Measurements from ENCODE around the gene LGALS9.
A peak's percentile ranks its signal among the peaks of the same experiment; 100 is the strongest.

Gene LGALS9

DNA sequence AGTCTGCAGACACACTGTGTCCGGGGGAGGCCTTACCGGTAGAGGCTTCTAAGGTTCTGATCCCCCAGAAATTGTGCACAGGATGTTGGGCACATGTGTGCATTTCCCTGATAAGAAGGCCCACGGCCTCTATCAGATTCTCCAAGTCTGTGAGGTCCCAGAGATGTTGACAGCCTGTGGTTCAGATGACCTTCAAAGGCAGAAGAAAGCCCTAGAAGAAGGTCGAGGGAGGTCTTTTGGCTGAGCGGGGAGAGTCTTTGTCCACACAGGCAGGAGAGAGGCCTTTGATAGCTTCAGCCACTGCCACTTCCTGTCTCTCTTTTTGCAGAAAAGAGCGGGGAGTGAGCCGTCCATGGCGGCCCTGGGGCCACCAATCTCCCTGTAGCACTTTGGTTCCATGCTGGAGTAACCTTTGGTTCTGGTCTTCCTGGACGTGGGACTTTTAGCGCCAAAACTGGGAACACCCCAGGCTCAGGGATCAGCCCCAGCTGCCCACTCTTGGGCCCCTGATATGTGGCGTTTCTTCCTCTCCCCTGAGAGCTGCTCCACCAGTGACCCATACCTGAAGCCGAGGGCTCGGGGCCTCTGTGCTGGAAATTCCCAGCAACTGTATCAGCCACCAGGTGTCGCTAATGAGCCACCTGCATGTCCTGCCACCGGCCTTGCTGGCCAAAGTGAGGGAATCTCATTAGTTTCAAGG is 28.1 kb upstream of the LGALS9 start:
- DNase-seq (ENCODE audit: low spot score) (peak; percentile 85), FAIRE-seq (no peak)

DNA sequence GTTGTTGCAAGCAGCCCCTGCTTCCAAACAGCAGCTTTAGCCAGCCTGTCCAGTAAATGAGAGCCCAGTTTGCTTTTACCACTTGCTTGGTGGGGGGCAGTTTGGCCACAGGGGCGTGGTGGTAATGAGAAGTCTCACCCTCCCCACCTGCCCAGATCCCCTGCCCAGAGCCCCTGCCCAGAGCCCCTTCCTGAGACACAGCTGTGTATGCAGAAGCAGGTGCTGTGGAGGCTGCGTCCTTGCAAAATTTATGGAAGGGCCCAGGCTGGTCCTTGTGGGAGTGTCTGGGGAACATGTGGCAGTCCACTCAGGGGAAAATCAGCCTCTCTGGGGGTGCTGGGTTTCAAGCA is 27.6 kb upstream of the LGALS9 start:
- FAIRE-seq (no peak), DNase-seq (ENCODE audit: low spot score) (no peak)

DNA sequence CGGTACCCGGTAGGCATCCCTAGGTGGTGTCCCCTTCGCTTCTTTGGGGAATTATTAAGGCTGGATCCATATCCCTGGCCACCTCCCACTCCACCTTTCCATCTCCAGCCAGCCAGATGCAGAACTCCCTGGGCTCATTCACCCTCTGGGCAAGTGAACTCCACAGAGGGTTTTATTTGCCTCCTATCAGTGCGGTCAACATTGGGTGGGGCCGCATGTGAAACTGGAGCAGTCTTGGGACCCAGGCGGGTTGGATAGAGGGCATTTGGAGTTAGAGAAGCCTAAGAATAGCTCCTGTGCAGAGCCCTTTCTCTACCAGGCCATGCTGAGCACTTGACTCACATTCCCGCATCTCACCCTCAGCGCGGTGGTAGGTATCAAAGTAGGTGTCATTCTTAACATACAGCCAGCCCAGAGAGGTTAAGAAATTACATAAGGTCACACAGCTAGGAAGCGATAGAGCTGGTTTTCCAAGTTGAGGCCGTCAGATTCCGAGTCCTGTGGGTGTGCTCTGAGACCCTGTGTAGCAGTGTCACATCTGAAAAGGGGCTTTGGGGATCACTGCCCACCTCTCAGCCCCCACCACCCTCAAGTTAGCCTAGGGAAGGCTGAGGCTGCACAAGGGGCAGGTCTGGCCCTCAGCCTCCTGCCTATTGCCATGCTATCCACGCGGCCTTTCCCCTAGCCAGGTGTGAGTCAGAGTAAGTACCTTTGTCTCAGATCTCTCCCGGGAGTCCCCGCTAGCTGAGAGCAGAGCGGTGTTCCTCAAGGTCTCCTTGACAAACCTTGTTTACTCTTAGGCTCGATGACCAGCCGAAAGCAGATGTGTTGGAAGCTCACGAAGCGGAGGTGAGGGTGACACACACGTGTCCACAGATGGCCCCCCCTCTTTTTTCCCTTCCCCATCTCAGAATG is 26.9 kb upstream of the LGALS9 start:
- DNase-seq (ENCODE audit: low spot score) (no peak), FAIRE-seq (no peak)

DNA sequence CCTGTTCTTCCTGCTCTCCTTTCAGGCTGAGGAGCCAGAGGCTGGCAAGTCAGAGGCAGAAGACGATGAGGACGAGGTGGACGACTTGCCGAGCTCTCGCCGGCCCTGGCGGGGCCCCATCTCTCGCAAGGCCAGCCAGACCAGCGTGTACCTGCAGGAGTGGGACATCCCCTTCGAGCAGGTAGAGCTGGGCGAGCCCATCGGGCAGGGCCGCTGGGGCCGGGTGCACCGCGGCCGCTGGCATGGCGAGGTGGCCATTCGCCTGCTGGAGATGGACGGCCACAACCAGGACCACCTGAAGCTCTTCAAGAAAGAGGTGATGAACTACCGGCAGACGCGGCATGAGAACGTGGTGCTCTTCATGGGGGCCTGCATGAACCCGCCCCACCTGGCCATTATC is 25.6 kb upstream of the LGALS9 start:
- FAIRE-seq: no peak
- no peak for DNase-seq (ENCODE audit: low spot score)

DNA sequence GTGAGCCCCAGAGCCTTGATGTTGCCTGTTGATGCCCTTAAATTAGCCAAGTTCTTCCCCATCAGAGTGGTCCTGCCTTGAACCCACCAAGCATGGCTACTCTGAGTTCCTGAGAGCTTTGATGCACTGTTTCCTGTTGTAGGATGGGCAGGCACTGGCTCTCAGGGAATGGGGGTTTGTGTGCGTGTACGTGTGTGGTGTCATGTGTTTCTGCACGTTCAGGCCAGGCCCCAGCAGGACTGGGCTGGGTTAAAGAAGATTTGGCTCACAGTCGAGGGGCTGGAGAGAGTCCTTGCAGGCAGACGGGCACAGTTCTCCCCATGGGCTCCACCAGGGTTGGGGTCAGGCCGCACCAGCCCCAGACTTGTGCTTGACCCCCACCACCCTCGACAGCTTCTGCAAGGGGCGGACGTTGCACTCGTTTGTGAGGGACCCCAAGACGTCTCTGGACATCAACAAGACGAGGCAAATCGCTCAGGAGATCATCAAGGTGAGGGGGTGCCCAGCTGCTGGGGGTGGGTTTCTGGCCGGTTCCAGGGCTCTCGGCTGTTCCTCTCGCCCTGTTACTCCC is 23.4 kb upstream of the LGALS9 start:
- DNase-seq (ENCODE audit: low spot score): no peak
- FAIRE-seq: no peak

DNA sequence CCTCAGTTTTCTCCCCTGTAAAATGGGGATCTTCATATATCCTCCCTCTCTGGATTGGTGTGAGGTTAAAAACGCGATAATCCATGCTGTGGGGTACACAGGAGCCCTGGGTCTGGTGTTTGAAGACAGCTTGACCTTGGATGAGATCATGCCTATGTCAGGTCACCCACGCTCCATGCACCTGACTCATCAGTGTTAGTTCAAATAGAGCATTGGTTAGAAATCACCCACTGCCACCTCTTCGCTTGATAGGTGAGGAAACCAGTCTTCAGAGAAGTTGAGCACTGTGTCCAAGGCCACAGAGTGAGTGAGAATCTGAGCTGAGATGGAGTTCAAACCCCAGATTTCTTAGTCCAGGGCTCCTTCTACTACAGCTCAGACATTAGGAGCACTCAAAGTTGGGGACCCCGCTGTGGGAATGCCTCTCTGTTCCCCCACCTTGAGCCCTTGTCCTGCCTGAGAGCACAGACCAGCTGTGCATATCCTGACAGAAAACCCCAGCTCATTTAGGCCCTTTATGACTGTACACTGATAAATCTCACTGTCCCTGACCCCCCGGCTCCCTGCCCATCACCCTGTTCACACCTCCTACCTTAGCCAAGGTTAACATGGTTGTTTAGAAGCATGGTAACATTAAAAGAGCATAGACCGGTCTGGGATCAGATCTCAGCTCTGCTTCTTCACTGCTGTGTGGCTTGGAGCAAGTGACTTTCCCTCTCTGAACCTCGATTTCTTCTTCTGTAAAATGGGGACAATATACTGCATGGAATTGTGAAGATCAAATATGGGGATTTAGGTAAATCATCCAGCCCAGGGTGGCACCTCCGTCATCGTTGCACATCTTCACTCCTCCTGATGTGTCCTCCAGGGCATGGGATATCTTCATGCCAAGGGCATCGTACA is 22.4 kb upstream of the LGALS9 start:
- DNase-seq (ENCODE audit: low spot score) (peak; percentile 44), FAIRE-seq (no peak)

DNA sequence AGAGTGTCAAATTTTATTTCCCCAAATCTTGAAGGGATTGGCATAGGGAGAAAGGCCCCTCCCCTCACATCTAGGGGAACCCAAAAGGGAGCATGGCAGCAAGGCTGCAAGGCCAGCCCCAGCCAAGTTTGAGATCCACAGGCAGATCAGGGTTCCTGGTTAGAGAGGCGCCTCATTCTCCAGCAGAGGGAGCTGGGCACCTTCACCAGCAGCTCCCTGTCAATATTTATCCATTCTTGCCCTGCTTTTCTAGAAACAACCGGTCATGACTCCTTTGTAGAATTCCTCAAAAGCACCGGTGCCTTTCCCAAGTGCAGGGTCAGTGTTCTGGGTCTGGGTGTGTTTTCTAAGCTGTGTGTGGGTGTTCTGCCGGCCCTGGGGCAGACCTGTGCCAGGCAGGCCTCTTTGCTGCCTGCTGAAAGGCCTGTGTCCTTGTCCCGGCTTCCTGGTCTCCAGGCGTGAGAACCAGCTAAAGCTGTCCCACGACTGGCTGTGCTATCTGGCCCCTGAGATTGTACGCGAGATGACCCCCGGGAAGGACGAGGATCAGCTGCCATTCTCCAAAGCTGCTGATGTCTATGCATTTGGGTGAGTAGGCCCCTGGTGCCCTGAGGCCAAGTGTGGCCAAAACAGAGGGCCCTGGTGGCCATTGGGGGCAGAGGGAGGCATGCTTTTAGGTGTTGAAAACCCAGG is 21.2 kb upstream of the LGALS9 start:
- DNase-seq (ENCODE audit: low spot score): peak; percentile 35

DNA sequence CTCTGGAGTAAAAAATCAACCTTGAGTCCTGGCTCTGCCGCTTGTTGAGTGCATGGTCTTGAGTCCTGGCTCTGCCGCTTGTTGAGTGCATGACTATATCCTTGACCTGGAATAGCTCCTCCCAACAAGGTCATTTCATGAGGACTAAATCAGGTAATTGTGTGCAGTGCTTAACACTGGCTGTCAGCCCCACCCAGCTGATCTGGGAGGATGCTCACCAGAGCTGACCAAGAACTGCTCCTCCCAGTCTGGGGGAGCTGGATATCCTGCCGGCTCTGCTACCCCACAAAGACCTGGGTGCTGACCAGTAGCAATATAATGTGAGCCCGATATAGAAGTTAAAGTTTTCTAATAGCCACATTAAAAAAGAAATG is 20.7 kb upstream of the LGALS9 start:
- no peak for FAIRE-seq

More for the DNA sequence above, 21.2 kb upstream of the LGALS9 start:
- FAIRE-seq: no peak

DNA sequence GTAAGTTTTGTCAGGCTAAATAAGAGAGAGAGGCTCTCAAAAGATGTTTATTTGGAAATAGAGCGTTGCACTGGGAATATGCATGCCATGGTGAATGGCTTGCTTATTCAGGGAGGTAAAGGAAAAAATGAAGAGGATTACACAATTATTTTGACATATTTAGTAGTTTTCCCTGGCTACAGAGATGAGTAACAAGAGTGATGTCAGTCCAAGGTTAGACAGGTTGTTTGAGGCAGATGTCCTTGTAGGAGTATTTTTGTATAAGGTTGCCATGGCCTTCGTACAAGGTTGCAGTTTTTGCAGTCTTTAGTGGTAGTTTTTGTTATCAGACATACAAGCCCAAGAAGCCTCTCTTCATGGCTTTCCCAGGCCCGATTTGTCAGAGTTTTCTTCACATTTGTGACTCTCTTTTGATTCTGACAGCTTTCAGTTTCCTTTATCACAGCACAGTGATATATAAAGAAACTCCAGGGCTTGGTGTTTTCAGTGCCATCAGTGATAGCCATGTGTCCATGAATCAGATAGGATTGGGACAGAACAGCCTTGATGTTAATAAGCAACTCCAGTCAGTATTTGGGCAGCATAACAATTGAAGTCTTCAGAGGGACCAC is 18.7 kb upstream of the LGALS9 start:
- no peak for DNase-seq (ENCODE audit: low spot score)

More for the DNA sequence above, 20.7 kb upstream of the LGALS9 start:
- DNase-seq (ENCODE audit: low spot score): no peak

DNA sequence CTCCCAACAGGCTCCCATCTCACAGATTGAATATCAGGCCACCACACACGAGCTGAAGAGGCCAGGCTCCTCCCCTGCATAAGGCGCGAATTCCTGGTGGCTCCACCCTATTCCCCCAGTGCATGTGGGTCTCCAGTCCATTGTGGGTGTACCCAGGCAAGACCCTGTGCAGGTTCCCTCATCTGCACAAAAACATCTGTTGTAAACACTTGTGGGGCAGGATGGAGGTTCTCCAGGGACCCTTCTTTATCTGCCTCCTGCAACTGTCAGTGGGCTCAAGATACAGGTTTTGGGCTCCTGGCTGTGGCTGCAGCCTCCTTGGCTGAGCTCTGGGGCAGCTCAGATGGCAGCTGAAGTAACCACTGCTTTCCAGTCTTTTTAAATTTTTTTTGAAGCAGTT is 17.6 kb upstream of the LGALS9 start:
- no peak for FAIRE-seq
- no peak for DNase-seq (ENCODE audit: low spot score)

More for the DNA sequence above, 18.7 kb upstream of the LGALS9 start:
- no peak for FAIRE-seq

DNA sequence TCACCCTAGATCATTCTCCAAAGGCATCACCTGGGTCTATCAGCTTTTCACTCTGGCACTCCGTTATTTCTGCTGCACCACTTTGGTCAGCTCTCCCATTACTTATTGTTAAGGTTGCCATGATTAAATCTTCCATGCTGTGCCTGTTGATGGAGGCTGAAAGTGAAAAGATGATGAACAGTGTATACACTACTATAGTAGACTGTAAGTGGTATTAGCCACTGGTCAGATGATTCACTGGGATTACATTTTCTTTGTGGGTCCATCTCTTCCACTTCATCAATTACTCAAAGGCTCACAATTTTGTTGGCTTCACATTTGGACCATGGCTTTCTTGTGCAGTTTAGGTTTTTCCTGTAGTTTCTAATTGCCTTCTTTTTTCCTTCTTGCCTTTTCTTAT is 15.9 kb upstream of the LGALS9 start:
- FAIRE-seq (no peak), DNase-seq (ENCODE audit: low spot score) (no peak)

DNA sequence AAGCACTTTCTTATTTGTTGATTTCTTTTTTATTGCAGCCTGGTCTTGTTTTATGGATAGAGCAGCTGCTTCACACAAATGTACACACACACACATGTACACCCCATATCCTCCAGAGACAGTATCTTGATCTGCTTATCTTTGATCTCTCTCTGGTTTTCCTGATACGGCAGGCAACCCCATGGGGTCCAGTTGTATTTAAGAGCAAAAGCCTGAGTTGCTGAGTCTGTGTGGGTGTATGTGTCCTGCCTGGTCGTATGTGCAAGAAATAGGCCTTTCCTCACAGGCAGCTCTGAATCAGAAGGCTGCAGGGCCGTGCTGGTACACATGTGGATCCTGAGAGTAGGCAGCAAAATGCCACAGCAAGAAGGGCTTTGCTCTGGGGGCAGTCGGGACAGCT is 14.6 kb upstream of the LGALS9 start:
- FAIRE-seq (no peak), DNase-seq (ENCODE audit: low spot score) (no peak)

DNA sequence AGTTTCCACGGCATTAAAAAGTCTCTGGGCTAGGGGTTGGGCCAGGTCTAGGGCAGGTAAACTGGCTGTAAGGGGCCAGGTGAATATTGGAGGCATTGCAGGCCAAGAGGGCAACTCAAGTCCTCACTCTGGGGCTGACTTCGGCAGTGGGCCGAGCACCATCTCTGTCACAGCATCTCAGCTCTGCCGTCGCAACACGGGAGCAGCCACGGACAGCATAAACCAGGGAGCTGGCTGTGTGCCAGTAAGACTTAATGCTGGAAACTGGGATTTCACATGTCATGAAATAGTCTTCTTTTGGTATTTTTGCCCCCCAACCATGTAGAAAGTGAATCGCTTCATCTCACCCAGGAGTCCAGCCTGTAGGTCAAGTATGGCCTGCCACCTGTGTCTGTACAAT is 12.6 kb upstream of the LGALS9 start:
- no peak for FAIRE-seq
- no peak for DNase-seq (ENCODE audit: low spot score)

DNA sequence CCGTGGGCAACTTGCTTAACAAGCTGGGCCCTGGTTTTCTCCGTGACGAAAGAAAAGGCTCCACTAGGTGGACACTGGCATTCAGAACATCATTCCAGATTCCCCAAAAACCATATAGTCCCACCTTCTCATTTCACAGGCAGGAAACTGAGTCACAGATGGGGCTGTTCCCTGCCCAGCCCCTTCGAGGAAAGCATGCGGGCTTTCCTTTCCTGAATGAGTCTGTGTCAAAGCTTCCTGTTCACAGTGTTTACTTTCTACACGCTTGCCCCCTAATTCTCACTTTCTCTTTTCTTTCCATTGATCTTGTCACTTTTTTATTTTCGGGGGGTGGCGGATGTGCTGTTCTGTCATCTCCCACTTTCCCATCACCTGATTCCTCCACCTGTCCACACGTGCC is 10.3 kb upstream of the LGALS9 start:
- FAIRE-seq (no peak), DNase-seq (ENCODE audit: low spot score) (no peak)

DNA sequence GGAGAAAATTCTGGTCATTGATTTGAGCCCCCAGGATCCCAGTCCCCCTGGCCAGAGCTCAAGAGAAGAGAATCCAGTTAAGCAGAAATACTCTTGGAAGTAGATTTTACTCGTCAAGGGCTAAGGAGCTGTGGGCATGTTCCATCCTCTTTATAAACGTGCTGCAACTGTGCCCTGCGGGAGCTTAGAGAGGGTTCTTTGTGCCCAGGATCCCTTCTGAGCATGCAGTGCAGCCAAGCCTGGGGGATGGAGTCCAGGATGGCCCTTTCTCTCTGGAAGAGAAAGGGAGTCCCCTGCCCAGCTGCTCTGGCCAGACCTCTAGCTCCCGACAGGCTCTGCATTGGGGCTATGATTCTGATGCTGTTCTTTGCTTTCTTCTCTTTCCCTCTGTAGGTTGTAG is 9.5 kb upstream of the LGALS9 start:
- DNase-seq (ENCODE audit: low spot score): no peak
- no peak for FAIRE-seq

DNA sequence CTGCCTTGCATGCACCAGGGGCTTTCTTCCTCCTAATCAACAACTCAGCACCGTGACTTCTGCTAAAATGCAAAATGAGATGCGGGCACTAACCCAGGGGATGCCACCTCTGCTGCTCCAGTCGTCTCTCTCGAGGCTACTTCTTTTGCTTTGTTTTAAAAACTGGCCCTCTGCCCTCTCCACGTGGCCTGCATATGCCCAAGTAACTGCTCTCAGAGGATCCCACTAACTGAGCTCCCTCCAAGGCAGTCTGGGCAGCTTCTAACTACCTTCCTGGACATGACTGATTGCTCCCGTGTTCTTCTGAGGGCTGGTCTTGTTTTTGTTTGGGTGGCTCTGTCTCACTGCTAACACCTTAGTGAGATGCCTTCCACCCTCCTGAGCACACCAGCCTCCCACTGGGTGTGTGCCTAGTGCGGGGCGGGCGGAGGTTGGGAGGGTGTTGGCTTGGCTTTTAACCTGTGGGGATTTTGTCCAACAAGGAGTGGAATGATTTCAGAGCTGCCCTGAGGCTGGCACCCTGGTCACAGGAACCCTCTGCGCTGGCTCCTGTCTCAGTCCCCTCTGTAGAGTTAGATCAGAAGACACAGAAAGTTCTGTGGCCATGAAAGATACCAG is 8.9 kb upstream of the LGALS9 start:
- FAIRE-seq (no peak), DNase-seq (ENCODE audit: low spot score) (no peak)

DNA sequence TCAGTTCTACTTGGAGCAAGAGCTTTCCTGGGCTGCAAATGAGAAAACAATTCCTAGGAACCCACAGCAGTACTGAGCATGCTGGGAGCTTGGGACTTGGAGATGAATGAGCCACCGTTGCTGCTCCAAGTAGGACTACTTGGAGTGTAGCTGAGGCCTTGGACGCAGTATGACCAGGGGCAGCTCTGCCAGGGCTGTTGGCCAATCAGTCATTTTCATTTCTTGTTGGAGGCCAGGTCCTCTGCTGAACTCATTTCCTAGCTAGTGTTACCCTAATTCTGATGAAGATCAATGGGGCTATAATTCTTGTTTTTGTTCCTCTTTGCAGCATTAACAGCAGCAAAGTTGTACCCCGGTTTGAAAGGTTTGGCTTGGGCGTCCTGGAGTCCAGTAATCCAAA is 8.0 kb upstream of the LGALS9 start:
- DNase-seq (ENCODE audit: low spot score) (no peak), FAIRE-seq (no peak)

DNA sequence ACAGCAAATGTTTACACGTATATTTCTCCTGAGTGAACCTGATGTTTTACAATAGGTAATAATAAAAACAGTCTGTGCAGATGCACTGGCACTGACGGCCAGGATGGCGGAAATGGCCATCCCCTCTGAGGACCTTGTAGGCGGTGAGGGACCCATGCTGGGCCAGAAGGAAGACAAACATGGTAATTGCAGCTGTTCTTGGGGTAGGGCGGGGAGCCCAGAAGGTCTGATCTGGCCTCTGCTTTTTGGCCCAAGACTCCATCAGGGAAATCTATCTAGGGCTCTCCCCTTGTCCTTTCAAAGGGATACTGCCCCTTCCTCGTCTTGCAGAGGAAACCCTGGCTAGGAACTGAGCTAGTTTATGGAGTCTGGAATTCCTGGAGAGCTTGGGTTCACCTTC is 7.4 kb upstream of the LGALS9 start:
- DNase-seq (ENCODE audit: low spot score) (no peak), FAIRE-seq (no peak)

DNA sequence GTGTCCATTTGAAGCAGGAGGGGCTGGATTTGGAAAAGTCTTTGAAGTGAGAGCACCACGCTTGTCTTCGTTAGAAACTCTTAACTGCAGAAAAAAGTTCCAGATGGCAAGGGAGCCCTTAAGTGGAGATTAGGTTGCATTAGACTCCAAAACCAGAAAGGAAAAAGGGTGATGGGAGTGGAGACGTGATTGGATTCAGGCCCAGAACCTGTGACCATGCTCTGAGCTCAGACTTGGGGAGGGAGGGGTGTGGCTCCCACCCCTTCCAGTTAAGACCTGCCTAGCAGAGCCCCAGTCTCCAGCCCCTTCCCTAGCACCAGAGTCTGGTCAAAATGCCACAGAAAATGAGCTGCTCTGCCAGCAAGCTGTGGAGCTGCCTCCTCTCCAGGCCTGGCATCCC is 6.4 kb upstream of the LGALS9 start:
- FAIRE-seq (no peak), DNase-seq (ENCODE audit: low spot score) (no peak)

DNA sequence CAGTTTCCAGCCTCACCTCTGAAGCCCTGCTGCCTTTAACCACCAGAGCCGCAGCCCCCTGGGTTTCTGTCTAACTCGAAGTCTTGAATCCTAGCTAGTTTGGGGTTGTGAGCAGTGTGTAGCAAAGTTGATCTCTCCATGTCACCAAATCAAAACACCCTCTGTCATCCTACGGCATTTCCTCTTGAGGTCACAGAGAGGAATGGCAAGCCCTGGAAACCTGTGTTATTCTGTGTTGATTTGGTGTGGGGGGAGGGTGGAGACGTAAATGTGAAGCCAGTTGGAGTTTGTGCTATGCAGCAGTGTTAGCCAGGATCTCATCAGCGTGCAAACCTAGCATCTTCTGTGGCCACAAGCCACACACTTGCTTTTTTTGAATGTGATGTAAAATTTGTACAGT is 5.1 kb upstream of the LGALS9 start:
- FAIRE-seq (no peak), DNase-seq (ENCODE audit: low spot score) (no peak)
